GM12865 (cell line): Measurements from ENCODE around the gene ITGA11.
A peak's percentile ranks its signal among the peaks of the same experiment; 100 is the strongest.

ENCODE experiments used
- DNase-seq: peaks from one replicate; pipeline ENCODE4 v3.0.0; 2010; ENCODE audit warnings: low read depth
- H3K4me3 ChIP-seq: 2 replicates; pipeline ENCODE4 v1.5.1; 2011; ENCODE audit warnings: mild to moderate bottlenecking, low read depth, low read length, control low read depth
- TF ChIP-seq, protein P1 (sequence below): IDR thresholded peaks from 2 replicates; pipeline ENCODE4 v1.5.1; 2011; ENCODE audit warnings: low read length, control low read depth, low read depth, inconsistent platforms; ENCODE audit not compliant: insufficient read depth; ENCODE audit errors: missing control alignments

The ITGA11 gene

GRCh38 chr15:68353421-68354135, 78.4 kb downstream of the ITGA11 start:
- TF ChIP-seq, protein P1, sequence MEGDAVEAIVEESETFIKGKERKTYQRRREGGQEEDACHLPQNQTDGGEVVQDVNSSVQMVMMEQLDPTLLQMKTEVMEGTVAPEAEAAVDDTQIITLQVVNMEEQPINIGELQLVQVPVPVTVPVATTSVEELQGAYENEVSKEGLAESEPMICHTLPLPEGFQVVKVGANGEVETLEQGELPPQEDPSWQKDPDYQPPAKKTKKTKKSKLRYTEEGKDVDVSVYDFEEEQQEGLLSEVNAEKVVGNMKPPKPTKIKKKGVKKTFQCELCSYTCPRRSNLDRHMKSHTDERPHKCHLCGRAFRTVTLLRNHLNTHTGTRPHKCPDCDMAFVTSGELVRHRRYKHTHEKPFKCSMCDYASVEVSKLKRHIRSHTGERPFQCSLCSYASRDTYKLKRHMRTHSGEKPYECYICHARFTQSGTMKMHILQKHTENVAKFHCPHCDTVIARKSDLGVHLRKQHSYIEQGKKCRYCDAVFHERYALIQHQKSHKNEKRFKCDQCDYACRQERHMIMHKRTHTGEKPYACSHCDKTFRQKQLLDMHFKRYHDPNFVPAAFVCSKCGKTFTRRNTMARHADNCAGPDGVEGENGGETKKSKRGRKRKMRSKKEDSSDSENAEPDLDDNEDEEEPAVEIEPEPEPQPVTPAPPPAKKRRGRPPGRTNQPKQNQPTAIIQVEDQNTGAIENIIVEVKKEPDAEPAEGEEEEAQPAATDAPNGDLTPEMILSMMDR = no peak
- no peak overlapping the region for H3K4me3 ChIP-seq
- no peak for DNase-seq

- no peak overlapping the region for H3K4me3 ChIP-seq
- TF ChIP-seq, protein P1 = no peak
- DNase-seq = peak; percentile 55
These were observed 79.4 kb downstream of the ITGA11 start for GRCh38 chr15:68352401-68353062.

DNA sequence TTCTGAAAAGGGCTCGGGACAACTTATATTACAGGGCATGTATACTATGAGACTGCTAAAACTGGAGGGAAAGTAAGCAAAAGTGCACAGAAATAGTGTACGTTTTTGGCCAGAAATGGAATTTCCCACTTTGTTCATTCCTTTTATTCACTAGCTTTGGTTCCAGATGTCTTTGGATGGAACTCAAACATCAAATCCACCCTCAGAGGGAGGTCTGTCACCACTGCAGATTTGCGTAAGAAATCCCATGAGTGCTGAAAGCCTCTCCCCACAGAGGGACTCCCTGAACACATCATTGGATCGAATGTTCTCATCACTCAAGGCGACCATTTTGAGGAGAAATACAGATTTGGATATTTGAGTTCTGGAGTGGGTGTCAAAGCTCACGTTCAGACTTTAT, 82.8 kb downstream of the ITGA11 start:
- TF ChIP-seq, protein P1 = no peak
- no peak for DNase-seq
- no peak overlapping the region for H3K4me3 ChIP-seq

DNA sequence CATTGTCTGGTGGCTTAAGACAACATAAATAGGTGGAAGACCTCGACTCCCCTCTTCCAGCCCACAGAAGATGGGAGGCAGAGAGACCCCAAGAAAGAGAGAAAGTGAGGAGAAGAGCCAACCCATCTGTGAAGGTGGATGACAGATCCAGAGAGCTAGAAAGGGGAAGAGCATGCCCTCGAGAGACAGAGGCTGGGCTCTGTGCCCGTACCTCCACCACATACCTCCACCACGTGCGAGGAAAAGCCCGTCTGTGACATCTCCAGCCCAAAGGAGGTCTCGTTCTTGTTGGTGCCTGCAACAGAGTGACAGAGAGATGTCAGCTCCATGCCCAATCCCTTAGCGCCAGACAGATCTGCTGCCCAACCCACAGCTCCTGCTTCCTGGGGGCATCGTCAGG, 83.4 kb downstream of the ITGA11 start:
- TF ChIP-seq, protein P1 = no peak
- DNase-seq = no peak
- no peak overlapping the region for H3K4me3 ChIP-seq

GRCh38 chr15:68348081-68348480, 83.9 kb downstream of the ITGA11 start:
- no peak overlapping the region for H3K4me3 ChIP-seq
- TF ChIP-seq, protein P1 = no peak
- DNase-seq = no peak

GRCh38 chr15:68347392-68347791, 84.6 kb downstream of the ITGA11 start:
- TF ChIP-seq, protein P1 = no peak
- DNase-seq = no peak

More at GRCh38 chr15:68347392-68347791, 84.6 kb downstream of the ITGA11 start:
- no peak overlapping the region for H3K4me3 ChIP-seq
